K562 (cell line): ENCODE data around the gene NRSN2. TPM values are rescaled to one million over a fixed set of nuclear protein-coding genes. Genes with fewer than 3 reads are reported as not detected.

Experiments used
- KDM4B ChIP-seq, 2 experiments: fragments of 450-650 bp in 1 of 2; sonication (generic) in 1 of 2; IDR thresholded peaks; 2 replicates each; pipeline ENCODE4 v1.6.1; 2016 to 2017; ENCODE audit warnings: borderline replicate concordance in 2 of 2, antibody characterized with exemption in 1 of 2, low read depth in 1 of 2, mild to moderate bottlenecking in 1 of 2
- NEUROD1 ChIP-seq: fragments of 150-350 bp; IDR thresholded peaks from 2 replicates; pipeline ENCODE4 v1.6.1; 2014; ENCODE audit warnings: borderline replicate concordance, low read length, low read depth; ENCODE audit not compliant: partially characterized antibody
- SREBF1 ChIP-seq: fragments of 150-350 bp; IDR thresholded peaks from 2 replicates; pipeline ENCODE4 v1.6.1; 2014; ENCODE audit warnings: antibody characterized with exemption, low read depth, low read length, borderline replicate concordance
- ZSCAN32 ChIP-seq: fragments of 450-650 bp; formaldehyde crosslinking; IDR thresholded peaks from 2 replicates; pipeline ENCODE4 v1.4.0; 2020; ENCODE audit warnings: mild to moderate bottlenecking, moderate library complexity
- polyA plus RNA-seq, 8 experiments: library from polyadenylated mRNA; depleted of rRNA in 4 of 8; stranded (reverse) in 5 of 8; unstranded in 3 of 8; fragments of >200 nt; fragmentation: Nextera tagmentation in 2 of 8; fragmentation: Illumina TruSeq in 1 of 8; extraction: Ambion mirVana in 2 of 8; extraction: Trizol in 1 of 8; gene quantifications; 2 replicates each; pipeline versions ENCODE4 v1.2.1 to v1.2.3, GENCODE V29; 2011 to 2014; ENCODE audit warnings: inconsistent platforms in 1 of 8, missing spikeins in 1 of 8
- total RNA-seq, 7 experiments: library from RNA; depleted of rRNA in 6 of 7; stranded (reverse); fragments of >200 nt in 6 of 7; fragmentation: Illumina TruSeq in 2 of 7; extraction: Trizol in 2 of 7; gene quantifications; 2 replicates each; pipeline versions ENCODE4 v1.2.1 to v1.2.3, GENCODE V29; 2011 to 2021; ENCODE audit warnings: low replicate concordance in 1 of 7
- TF ChIP-seq, protein P1 (sequence below): fragments of 150-350 bp; IDR thresholded peaks from 2 replicates; pipeline ENCODE4 v1.6.1; 2014; ENCODE audit warnings: low read depth, mild to moderate bottlenecking, low read length, borderline replicate concordance
- TF ChIP-seq, protein P2 (sequence below): fragments of 450-650 bp; IDR thresholded peaks from 2 replicates; pipeline ENCODE4 v1.6.1; 2017; ENCODE audit warnings: antibody characterized with exemption, mild to moderate bottlenecking

Gene NRSN2
- total and polyA plus RNA-seq, 9 of the 15 experiments (the other 6 are each of a cell fraction or from before 2014, with no cell fraction given), result 7.5 to 29.7 (median 11.1) TPM

DNA sequence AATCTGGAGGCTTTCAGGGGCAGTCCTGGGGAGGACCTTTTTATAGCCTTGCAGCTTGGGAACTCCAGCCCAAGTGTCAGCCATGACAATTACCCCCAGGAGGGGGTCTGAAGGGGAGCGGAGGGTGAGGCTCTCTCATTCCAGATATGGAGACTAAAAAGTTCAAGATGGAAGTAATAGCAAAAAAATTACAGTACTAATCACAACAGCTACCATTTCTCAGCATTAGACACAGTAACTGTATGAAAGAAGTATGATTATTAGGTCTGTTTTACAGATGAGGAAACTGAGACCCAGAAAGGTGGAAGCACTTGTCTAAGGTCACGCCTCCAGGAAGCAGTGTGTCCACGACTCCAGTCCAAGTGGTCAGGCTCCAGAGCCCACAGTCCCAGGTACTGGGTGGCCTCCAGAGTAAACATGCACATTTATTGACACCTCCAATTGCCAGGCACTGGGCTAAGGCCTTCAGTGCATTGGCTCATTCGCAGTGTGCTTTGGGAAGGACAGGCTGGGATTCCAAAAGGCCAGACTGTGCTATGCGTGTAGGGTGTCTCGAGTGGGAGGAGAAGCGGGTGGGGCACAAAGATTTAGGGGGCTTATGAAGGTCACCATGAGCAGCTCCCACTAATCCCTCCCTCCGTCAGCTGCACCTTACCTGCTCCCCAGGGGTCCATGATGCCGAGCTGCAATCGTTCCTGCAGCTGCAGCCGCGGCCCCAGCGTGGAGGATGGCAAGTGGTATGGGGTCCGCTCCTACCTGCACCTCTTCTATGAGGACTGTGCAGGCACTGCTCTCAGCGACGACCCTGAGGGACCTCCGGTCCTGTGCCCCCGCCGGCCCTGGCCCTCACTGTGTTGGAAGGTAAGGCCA lies 2.3 kb downstream of the NRSN2 start (continued):
- TF ChIP-seq, protein P1, sequence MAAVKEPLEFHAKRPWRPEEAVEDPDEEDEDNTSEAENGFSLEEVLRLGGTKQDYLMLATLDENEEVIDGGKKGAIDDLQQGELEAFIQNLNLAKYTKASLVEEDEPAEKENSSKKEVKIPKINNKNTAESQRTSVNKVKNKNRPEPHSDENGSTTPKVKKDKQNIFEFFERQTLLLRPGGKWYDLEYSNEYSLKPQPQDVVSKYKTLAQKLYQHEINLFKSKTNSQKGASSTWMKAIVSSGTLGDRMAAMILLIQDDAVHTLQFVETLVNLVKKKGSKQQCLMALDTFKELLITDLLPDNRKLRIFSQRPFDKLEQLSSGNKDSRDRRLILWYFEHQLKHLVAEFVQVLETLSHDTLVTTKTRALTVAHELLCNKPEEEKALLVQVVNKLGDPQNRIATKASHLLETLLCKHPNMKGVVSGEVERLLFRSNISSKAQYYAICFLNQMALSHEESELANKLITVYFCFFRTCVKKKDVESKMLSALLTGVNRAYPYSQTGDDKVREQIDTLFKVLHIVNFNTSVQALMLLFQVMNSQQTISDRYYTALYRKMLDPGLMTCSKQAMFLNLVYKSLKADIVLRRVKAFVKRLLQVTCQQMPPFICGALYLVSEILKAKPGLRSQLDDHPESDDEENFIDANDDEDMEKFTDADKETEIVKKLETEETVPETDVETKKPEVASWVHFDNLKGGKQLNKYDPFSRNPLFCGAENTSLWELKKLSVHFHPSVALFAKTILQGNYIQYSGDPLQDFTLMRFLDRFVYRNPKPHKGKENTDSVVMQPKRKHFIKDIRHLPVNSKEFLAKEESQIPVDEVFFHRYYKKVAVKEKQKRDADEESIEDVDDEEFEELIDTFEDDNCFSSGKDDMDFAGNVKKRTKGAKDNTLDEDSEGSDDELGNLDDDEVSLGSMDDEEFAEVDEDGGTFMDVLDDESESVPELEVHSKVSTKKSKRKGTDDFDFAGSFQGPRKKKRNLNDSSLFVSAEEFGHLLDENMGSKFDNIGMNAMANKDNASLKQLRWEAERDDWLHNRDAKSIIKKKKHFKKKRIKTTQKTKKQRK, result no peak
- no peak for TF ChIP-seq SREBF1
- no peak for TF ChIP-seq ZSCAN32 (CRISPR knock-in tag)
- no peak for TF ChIP-seq KDM4B (IDR thresholded peaks at IDR 0.05; ENCODE audit: borderline replicate concordance in 2 of 2, low read depth in 1 of 2)
- no peak for TF ChIP-seq NEUROD1
- TF ChIP-seq, protein P2, sequence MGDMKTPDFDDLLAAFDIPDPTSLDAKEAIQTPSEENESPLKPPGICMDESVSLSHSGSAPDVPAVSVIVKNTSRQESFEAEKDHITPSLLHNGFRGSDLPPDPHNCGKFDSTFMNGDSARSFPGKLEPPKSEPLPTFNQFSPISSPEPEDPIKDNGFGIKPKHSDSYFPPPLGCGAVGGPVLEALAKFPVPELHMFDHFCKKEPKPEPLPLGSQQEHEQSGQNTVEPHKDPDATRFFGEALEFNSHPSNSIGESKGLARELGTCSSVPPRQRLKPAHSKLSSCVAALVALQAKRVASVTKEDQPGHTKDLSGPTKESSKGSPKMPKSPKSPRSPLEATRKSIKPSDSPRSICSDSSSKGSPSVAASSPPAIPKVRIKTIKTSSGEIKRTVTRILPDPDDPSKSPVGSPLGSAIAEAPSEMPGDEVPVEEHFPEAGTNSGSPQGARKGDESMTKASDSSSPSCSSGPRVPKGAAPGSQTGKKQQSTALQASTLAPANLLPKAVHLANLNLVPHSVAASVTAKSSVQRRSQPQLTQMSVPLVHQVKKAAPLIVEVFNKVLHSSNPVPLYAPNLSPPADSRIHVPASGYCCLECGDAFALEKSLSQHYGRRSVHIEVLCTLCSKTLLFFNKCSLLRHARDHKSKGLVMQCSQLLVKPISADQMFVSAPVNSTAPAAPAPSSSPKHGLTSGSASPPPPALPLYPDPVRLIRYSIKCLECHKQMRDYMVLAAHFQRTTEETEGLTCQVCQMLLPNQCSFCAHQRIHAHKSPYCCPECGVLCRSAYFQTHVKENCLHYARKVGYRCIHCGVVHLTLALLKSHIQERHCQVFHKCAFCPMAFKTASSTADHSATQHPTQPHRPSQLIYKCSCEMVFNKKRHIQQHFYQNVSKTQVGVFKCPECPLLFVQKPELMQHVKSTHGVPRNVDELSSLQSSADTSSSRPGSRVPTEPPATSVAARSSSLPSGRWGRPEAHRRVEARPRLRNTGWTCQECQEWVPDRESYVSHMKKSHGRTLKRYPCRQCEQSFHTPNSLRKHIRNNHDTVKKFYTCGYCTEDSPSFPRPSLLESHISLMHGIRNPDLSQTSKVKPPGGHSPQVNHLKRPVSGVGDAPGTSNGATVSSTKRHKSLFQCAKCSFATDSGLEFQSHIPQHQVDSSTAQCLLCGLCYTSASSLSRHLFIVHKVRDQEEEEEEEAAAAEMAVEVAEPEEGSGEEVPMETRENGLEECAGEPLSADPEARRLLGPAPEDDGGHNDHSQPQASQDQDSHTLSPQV, result 0 out of 2 replicates have a peak, but pooled peaks have one; percentile 9
- TF ChIP-seq, all 486 proteins: peak for 4
